PC-3 (cell line): Measurements from ENCODE around the gene TNFAIP6.

Experiments used
- EZH2 ChIP-seq: fragments of 300-600 bp; sonication (generic); IDR thresholded peaks from one replicate; pipeline ENCODE4 v1.6.1; 2017; ENCODE audit warnings: antibody characterized with exemption, mild to moderate bottlenecking, low read length; ENCODE audit not compliant: unreplicated experiment
- EZH2phosphoT487 ChIP-seq: fragments of 300-600 bp; sonication (generic); IDR thresholded peaks from 2 replicates; pipeline ENCODE4 v1.6.1; 2018; ENCODE audit warnings: mild to moderate bottlenecking, antibody characterized with exemption, low read length, borderline replicate concordance
- TF ChIP-seq, protein P1 (sequence below): fragments of 300-600 bp; sonication (generic); conservative IDR thresholded peaks from 2 replicates; pipeline ENCODE4 v1.5.1; 2017; ENCODE audit warnings: antibody characterized with exemption, low read depth, mild to moderate bottlenecking, low read length

DNA sequence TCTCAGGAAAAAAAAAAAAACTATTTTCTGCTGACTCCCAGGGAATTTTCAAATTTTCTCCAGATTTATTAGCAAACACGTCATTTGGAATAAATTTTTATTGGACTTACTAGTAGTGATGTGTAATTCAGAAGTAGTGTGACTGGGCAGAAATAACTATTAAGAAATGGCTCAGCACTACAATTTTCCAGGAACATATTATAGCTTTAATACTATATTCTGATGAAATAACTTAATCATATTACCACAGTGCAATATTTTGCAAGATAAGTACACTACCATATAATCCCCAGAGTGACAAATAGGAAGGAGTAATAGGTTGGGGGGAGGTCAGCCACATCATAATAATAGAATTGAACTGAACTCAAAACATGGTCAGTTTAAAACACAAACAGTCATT is 19.7 kb upstream of the TNFAIP6 start:
- TF ChIP-seq, protein P1, sequence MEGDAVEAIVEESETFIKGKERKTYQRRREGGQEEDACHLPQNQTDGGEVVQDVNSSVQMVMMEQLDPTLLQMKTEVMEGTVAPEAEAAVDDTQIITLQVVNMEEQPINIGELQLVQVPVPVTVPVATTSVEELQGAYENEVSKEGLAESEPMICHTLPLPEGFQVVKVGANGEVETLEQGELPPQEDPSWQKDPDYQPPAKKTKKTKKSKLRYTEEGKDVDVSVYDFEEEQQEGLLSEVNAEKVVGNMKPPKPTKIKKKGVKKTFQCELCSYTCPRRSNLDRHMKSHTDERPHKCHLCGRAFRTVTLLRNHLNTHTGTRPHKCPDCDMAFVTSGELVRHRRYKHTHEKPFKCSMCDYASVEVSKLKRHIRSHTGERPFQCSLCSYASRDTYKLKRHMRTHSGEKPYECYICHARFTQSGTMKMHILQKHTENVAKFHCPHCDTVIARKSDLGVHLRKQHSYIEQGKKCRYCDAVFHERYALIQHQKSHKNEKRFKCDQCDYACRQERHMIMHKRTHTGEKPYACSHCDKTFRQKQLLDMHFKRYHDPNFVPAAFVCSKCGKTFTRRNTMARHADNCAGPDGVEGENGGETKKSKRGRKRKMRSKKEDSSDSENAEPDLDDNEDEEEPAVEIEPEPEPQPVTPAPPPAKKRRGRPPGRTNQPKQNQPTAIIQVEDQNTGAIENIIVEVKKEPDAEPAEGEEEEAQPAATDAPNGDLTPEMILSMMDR = no peak
- TF ChIP-seq EZH2phosphoT487 (no peak), EZH2 (no peak)
